GM21786 (cell line): Measurements from ENCODE around the gene IGFN1.

ENCODE experiments used
- ATAC-seq: cut with Tn5 transposase; IDR thresholded peaks from one replicate; pipeline ENCODE4 v1.9.1; 2021; ENCODE audit not compliant: unreplicated experiment

The IGFN1 gene

GRCh38 chr1:201262963-201263608 lies 72.5 kb downstream of the IGFN1 start:
- no peak for ATAC-seq

GRCh38 chr1:201264072-201264471 lies 73.4 kb downstream of the IGFN1 start:
- ATAC-seq: no peak

GRCh38 chr1:201264554-201264953 lies 73.9 kb downstream of the IGFN1 start:
- no peak for ATAC-seq

- ATAC-seq: no peak
These were observed 75.1 kb downstream of the IGFN1 start for GRCh38 chr1:201265756-201266155.

GRCh38 chr1:201266276-201266675 lies 75.7 kb downstream of the IGFN1 start:
- no peak for ATAC-seq

GRCh38 chr1:201266774-201267173 lies 76.2 kb downstream of the IGFN1 start:
- no peak for ATAC-seq

- ATAC-seq: no peak
These were observed 77.0 kb downstream of the IGFN1 start for GRCh38 chr1:201267481-201268229.

- ATAC-seq: no peak
These were observed 78.1 kb downstream of the IGFN1 start for GRCh38 chr1:201268604-201269151.

- ATAC-seq: no peak
These were observed 78.7 kb downstream of the IGFN1 start for GRCh38 chr1:201269281-201269680.

GRCh38 chr1:201269900-201270410 lies 79.3 kb downstream of the IGFN1 start:
- no peak for ATAC-seq

- ATAC-seq: no peak
These were observed 80.2 kb downstream of the IGFN1 start for GRCh38 chr1:201270616-201271390.

- ATAC-seq: no peak
These were observed 82.2 kb downstream of the IGFN1 start for GRCh38 chr1:201272799-201273198.

GRCh38 chr1:201274616-201275252 lies 84.1 kb downstream of the IGFN1 start:
- no peak for ATAC-seq

- no peak for ATAC-seq
These were observed 84.6 kb downstream of the IGFN1 start for GRCh38 chr1:201275253-201275666.

- ATAC-seq: no peak
These were observed 86.3 kb downstream of the IGFN1 start for GRCh38 chr1:201276891-201277290.

GRCh38 chr1:201277441-201277840 lies 86.8 kb downstream of the IGFN1 start:
- ATAC-seq: no peak
